NOMO-1 treated with DMSO at 0.1 percent for 48 hours (cell line): ENCODE results near the gene CFAP70.
"Not testable (repeated sequence)": the region's sequence is repeated elsewhere in the genome, so short reads cannot be mapped to it uniquely, and the experiment has no call there.

ENCODE experiments used
- DNase-seq: peaks from one replicate; lab custom pipeline; 2025; ENCODE audit not compliant: unreplicated experiment; lab: John Stamatoyannopoulos, UW

Gene CFAP70

GRCh38 chr10:73358331-73359279 is at the start of gene CFAP70:
Gene CFAP70 (minus strand): TSS chr10:73358864. CDS start chr10:73354796, 4,068 bp downstream.
- DNase-seq, result peak; percentile 93

GRCh38 chr10:73408061-73408460 is 49.4 kb upstream of the CFAP70 start:
- DNase-seq, result no peak

DNA sequence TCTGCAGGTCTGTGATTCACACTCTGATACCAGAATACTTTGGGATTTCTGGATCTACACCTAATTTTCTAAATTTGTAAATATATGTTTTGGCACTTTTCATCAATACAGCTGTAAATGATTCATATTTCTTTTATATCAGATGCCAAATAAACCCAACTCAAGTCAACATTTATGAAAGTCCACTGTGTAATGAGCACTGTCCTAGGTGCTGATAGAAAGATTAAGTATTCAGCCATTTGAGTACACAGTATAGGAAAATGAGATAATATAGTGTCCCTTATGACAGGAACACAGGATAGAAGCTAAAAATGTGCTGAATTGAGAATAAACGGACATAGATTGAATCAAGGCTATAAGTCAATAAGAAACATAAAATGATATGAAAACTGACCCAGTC is 48.8 kb upstream of the CFAP70 start:
- no peak for DNase-seq

GRCh38 chr10:73406846-73407245 is 48.2 kb upstream of the CFAP70 start:
- no peak for DNase-seq

- no peak for DNase-seq
Observed at GRCh38 chr10:73405556-73405955, 46.9 kb upstream of the CFAP70 start.

- no peak for DNase-seq
Observed at GRCh38 chr10:73404690-73405089, 46.0 kb upstream of the CFAP70 start.

GRCh38 chr10:73401636-73402035 is 43.0 kb upstream of the CFAP70 start:
- no peak for DNase-seq

GRCh38 chr10:73399063-73399462 is 40.4 kb upstream of the CFAP70 start:
- no peak for DNase-seq

- DNase-seq, result no peak
Observed at GRCh38 chr10:73398024-73398423, 39.4 kb upstream of the CFAP70 start.

DNA sequence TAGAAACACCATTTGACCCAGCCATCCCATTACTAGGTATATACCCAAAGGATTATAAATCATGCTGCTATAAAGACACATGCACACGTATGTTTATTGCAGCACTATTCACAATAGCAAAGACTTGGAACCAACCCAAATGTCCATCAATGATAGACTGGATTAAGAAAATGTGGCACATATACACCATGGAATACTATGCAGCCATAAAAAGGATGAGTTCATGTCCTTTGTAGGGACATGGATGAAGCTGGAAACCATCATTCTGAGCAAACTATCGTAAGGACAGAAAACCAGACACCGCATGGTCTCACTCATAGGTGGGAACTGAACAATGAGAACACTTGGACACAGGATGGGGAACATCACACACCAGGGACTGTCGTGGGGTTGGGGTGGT is 35.7 kb upstream of the CFAP70 start:
- DNase-seq, result not testable (repeated sequence)

DNA sequence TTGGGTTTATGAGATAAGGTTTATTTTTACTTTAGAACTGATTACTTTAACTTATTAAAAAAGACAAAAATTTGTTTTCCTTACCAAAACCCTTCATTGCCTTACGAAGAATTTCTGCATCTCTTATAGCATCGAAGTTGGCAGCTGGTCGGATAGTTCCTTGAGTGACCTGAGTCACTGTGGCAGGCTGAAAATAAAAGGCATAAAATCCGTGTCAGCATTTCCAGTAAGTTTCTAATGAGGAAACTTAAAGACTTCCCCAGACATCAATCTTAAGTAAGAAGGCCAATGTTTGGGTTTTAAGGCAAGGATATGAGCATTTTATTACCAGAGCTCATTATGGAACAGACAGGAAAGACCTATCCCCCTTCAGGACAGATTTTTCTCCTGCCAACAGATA is 29.6 kb upstream of the CFAP70 start:
- no peak for DNase-seq

DNA sequence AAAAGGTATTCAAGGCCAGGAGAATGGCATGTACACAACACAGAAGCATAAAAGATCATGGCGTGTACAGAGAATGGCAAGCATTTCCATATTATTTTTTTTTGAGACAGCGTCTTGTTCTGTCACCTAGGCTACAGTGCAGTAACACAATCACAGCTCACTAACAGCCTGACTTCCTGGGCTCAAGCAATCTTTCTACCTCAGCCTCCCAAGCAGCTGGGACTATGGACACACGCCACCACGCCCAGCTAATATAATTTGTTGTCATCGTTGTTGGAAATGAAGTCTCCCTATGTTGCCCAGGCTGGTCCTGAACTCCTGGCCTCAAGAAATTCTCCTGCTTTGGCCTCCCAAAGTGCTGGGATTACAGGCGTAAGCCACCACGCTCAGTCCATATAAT is 27.9 kb upstream of the CFAP70 start:
- no peak for DNase-seq

DNA sequence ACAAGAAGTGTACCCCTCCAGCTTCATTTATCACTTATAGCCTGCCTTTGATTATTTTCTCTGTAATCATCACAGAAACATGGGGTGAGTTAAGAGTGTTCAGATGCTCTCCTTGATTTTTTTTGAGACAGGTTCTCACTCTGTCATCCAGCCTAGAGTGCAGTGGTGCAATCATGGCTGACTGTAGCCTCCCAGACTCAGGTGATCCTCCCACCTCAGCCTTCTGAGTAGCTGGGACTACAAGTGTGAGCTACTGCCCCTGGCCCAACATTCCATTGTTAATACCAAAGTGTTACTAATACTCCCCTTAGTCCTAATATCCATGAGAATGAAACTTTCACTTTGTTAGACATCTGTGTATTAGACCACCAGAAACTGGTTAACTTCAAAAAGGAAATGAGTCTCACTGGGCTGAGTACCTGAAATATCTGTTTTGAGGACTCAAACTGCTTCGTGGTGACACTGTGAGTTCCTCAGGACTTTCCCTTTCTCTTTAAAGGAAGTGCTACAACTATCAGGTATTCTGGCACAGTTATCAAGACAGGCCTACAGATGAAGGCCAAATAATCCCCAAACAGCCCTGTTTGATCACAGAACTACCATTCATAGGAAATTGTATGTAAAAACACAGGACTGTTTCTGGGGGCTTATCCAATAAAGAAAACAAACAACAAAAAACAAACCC is 20.5 kb upstream of the CFAP70 start:
- no peak for DNase-seq

DNA sequence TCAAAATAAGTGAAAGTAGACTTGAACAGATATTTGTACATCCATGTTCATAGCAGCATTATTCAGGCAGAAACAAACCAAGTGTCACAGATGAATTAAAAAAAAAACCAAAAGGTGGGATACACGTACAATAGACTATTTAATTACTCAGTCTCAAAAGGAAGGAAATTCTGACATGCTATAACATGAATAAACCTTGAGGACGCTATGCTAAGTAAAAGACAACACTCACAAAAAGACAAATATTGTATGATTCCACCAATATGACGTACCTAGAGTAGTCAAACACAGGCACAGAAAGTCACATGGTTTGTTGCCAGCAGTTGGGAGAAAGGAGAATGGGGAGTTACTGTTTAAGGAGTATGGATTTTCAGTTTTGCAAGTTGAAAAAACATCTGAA is 18.0 kb upstream of the CFAP70 start:
- no peak for DNase-seq

DNA sequence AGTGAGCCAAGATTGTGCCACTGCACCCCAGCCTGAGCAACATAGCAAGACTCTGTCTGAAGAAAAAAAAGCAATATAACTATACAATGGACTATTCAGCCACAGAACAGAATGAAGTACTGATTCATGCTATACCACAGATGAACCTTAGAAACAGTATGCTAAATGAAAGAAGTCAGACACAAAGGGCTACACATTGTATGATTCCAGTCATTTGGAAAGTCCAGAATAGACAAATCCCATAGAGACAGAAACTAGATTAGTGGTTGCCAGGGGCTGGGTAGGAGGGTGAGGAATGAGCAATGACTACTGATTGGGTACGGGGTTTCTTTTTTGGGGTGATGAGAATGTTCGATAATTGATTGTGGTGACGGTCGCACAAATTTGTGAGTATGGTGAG is 9.6 kb upstream of the CFAP70 start:
- DNase-seq, result no peak

GRCh38 chr10:73366381-73367298 is 8.0 kb upstream of the CFAP70 start:
- no peak for DNase-seq

- no peak for DNase-seq
Observed at GRCh38 chr10:73364964-73365363, 6.3 kb upstream of the CFAP70 start.

DNA sequence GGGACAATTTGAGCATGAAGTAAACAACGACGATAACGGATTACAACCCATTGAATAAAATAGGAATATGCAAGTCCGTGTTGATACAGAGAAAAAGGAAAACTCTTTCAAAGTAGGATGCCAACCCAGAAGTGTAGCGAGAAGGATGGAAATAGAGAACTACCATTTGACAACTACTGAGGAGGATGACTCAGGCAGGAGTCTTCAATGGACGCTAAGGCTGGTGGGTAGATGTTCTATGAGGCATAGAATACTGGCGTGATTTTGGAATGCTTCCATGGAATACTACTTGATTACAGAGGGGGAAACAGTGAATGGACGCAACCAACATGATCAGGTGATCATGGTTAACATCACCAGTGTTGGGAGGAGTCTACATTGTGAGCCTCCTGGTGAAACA is 828 bp upstream of the CFAP70 start:
- DNase-seq, result no peak

- DNase-seq, result no peak
Observed at GRCh38 chr10:73357821-73358220, 843 bp downstream of the CFAP70 start.

GRCh38 chr10:73357166-73357565 is 1.5 kb downstream of the CFAP70 start:
- DNase-seq, result no peak

GRCh38 chr10:73344269-73344668 is 14.4 kb downstream of the CFAP70 start:
- no peak for DNase-seq
